ENCODE data around the gene ROBO2. TPM values are rescaled to one million over a fixed set of nuclear protein-coding genes. Genes with fewer than 3 reads are reported as not detected.

ROBO2 gene
- polyA plus RNA-seq, 1 experiment: 16.3 TPM

- no peak overlapping the region for H3K4me3 ChIP-seq (ENCODE audit: low read depth, low read length)
- peaks cover 3% of the 10 kb centered on the region; the same call in 1 of the 2 replicates for H3K9me3 ChIP-seq (ENCODE audit: control insufficient read depth, insufficient read depth, low read length)
- DNase-seq (ENCODE audit: low read depth, low spot score): no peak
- no peak overlapping the region for H3K27ac ChIP-seq (ENCODE audit: low read depth, low read length)
- CTCF ChIA-PET: interaction anchor here (0.7 to 1.0 kb wide), 3 partner anchors 71 to 212 kb away, joined by 3 to 4 read pairs (median 4); no protein-coding TSS in a partner anchor
- POLR2A ChIA-PET: no interaction called here
- no peak for TF ChIP-seq CTCF (IDR thresholded peaks at IDR 0.05; ENCODE audit: low read depth, low read length)
- no peaks in the 10 kb centered on the region for H3K27me3 ChIP-seq (ENCODE audit: control insufficient read depth, insufficient read depth, low read length)
Observed at GRCh38 chr3:77248420-77248819, 208.5 kb downstream of the ROBO2 start.

GRCh38 chr3:77251136-77251535, 211.2 kb downstream of the ROBO2 start:
- ChIA-PET POLR2A (no interaction called here), CTCF (interaction anchor here (0.8 kb wide), 1 partner anchor 69 kb away, joined by 3 read pairs; no protein-coding TSS in a partner anchor)
- peaks cover 3% of the 10 kb centered on the region; the same call in 1 of the 2 replicates for H3K9me3 ChIP-seq (ENCODE audit: control insufficient read depth, insufficient read depth, low read length)
- no peak overlapping the region for H3K4me3 ChIP-seq (ENCODE audit: low read depth, low read length)
- H3K27ac ChIP-seq (ENCODE audit: low read depth, low read length): no peak overlapping the region
- DNase-seq (ENCODE audit: low read depth, low spot score): no peak
- TF ChIP-seq CTCF (IDR thresholded peaks at IDR 0.05; ENCODE audit: low read depth, low read length): no peak
- no peaks in the 10 kb centered on the region for H3K27me3 ChIP-seq (ENCODE audit: control insufficient read depth, insufficient read depth, low read length)

- TF ChIP-seq CTCF (IDR thresholded peaks at IDR 0.05; ENCODE audit: low read depth, low read length): peak; percentile 74
- POLR2A ChIA-PET: no interaction called here
- H3K27me3 ChIP-seq (ENCODE audit: control insufficient read depth, insufficient read depth, low read length): no peaks in the 10 kb centered on the region
- no peak overlapping the region for H3K27ac ChIP-seq (ENCODE audit: low read depth, low read length)
- H3K4me3 ChIP-seq (ENCODE audit: low read depth, low read length): no peak overlapping the region
- no peaks in the 10 kb centered on the region for H3K9me3 ChIP-seq (ENCODE audit: control insufficient read depth, insufficient read depth, low read length)
- CTCF ChIA-PET: interaction anchor here (0.8 to 3.5 kb wide), 4 partner anchors 65 to 576 kb away, joined by 3 to 27 read pairs (median 8); no protein-coding TSS in a partner anchor
- peak; percentile 37 for DNase-seq (ENCODE audit: low read depth, low spot score)
Observed at GRCh38 chr3:77254967-77255831, 215.3 kb downstream of the ROBO2 start.

- no peak for DNase-seq (ENCODE audit: low read depth, low spot score)
- ChIA-PET CTCF (interaction anchor here (0.9 to 3.5 kb wide), 9 partner anchors 9 to 577 kb away, joined by 3 to 27 read pairs (median 3); partner anchors contain the start of gene ROBO2), POLR2A (no interaction called here)
- Histone ChIP-seq H3K4me3 (ENCODE audit: low read depth, low read length) (no peak overlapping the region), H3K27me3 (ENCODE audit: control insufficient read depth, insufficient read depth, low read length) (no peaks in the 10 kb centered on the region), H3K27ac (ENCODE audit: low read depth, low read length) (no peak overlapping the region), H3K9me3 (ENCODE audit: control insufficient read depth, insufficient read depth, low read length) (no peaks in the 10 kb centered on the region)
- no peak for TF ChIP-seq CTCF (IDR thresholded peaks at IDR 0.05; ENCODE audit: low read depth, low read length)
Observed at GRCh38 chr3:77256584-77257503, 216.9 kb downstream of the ROBO2 start.

Data from AG04450 (cell line).